ENCODE measurements around the gene KHDC4.

- TF ChIP-seq NFIC (IDR thresholded peaks at IDR 0.05; ENCODE audit: borderline replicate concordance), result no peak
- TF ChIP-seq GABPA (IDR thresholded peaks at IDR 0.05; ENCODE audit: low read depth), result no peak
- no peak for TF ChIP-seq CTCF (IDR thresholded peaks at IDR 0.05)
- no peak for TF ChIP-seq MAX (IDR thresholded peaks at IDR 0.05; ENCODE audit: low read depth)
- TF ChIP-seq EZH2phosphoT487 (IDR thresholded peaks at IDR 0.05; ENCODE audit: borderline replicate concordance, low read depth), result no peak
- TF ChIP-seq SIN3A (IDR thresholded peaks at IDR 0.05; ENCODE audit: borderline replicate concordance, low read depth, low read length), result no peak
- no peak for TF ChIP-seq REST (IDR thresholded peaks at IDR 0.05; ENCODE audit: low read depth, low read length)
- TF ChIP-seq POLR2AphosphoS5 (IDR thresholded peaks at IDR 0.05; ENCODE audit: low read depth, low read length), result no peak
- TF ChIP-seq USF1 (IDR thresholded peaks at IDR 0.05; ENCODE audit: borderline replicate concordance, low read depth), result no peak
- no peak for TF ChIP-seq IRF3 (IDR thresholded peaks at IDR 0.05; ENCODE audit: low read depth, low read length)
- no peak for TF ChIP-seq USF2 (IDR thresholded peaks at IDR 0.05; ENCODE audit: borderline replicate concordance, low read depth, low read length)
- TF ChIP-seq JUND (IDR thresholded peaks at IDR 0.05), result no peak
- TF ChIP-seq FOSL2 (IDR thresholded peaks at IDR 0.05; ENCODE audit: borderline replicate concordance, low read depth), result no peak
These were observed 569 bp downstream of the KHDC4 start for GRCh38 chr1:155933591-155934096.
